ENCODE data around the gene GLT8D1.

- TF ChIP-seq CTCF (conservative IDR thresholded peaks at IDR 0.05 in 1 of 2, IDR thresholded peaks at IDR 0.05 in 1 of 2; ENCODE audit: low read depth in 1 of 2, low read length in 2 of 2) (no peak), EZH2 (IDR thresholded peaks at IDR 0.05; ENCODE audit: low read length, missing control alignments) (no peak)
These were observed 18.9 kb upstream of the GLT8D1 start for GRCh38 chr3:52724511-52724910.

All from fibroblast of lung (primary cell).